SK-N-MC (cell line): ENCODE measurements around the gene SEMA6A.

Source experiments
- DNase-seq: peaks from one replicate; pipeline ENCODE4 v3.0.0-alpha.2; 2011; ENCODE audit warnings: low read depth, low spot score
- H3K27ac ChIP-seq: fragments of 200-600 bp; sonication (generic); 2 replicates; pipeline ENCODE4 v1.5.1; 2016; ENCODE audit warnings: mixed run types
- H3K36me3 ChIP-seq: fragments of 200-600 bp; sonication (generic); 2 replicates; pipeline ENCODE4 v1.6.1; 2017; ENCODE audit warnings: antibody characterized with exemption, low read length, mixed read lengths; ENCODE audit not compliant: insufficient read depth
- H3K4me3 ChIP-seq: fragments of 200-600 bp; sonication (generic); 2 replicates; pipeline ENCODE4 v1.5.1; 2016
- H3K9ac ChIP-seq: fragments of 200-600 bp; sonication (generic); 2 replicates; pipeline ENCODE4 v1.8.0; 2017; ENCODE audit warnings: mixed run types, mixed read lengths; ENCODE audit not compliant: insufficient read length
- H3K9me3 ChIP-seq: fragments of 200-600 bp; sonication (generic); 2 replicates; pipeline ENCODE4 v1.6.1; 2017; ENCODE audit warnings: low read depth, mild to moderate bottlenecking, antibody characterized with exemption, low read length, moderate library complexity, mixed read lengths
- EZH2 ChIP-seq: fragments of 200-600 bp; sonication (generic); IDR thresholded peaks from one replicate; pipeline ENCODE4 v1.6.1; 2017; ENCODE audit warnings: antibody characterized with exemption
- FOXP2 ChIP-seq: optimal IDR thresholded peaks from 2 replicates; pipeline ENCODE3; 2011; ENCODE audit warnings: mild to moderate bottlenecking, moderate library complexity; ENCODE audit not compliant: insufficient read depth; ENCODE audit errors: extremely low read length, control extremely low read depth
- POLR2AphosphoS5 ChIP-seq: IDR thresholded peaks from 2 replicates; pipeline ENCODE4 v1.6.1; 2012; ENCODE audit warnings: mild to moderate bottlenecking, low read depth, low read length, borderline replicate concordance

The SEMA6A gene

DNA sequence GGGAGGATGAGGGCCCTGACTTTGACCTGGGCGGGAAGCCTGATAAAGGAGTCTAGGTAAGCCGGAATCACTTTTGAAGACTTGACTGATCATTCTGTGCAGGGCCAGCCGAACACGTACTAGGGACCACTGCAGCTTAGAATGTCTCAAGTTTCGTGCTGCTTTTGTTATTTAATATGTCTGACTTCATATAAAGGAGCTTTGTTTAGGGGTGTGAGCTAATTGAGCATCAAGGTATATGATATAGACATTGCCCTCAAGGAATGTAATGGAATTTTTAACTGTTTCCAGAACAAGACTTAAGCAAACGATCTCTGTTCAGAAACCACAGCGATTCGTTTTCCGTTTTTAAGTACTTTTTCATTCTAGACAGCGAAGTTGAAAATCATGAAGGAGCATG, 173.0 kb downstream of the SEMA6A start:
- H3K36me3 ChIP-seq = no peaks in the 10 kb centered on the region
- TF ChIP-seq FOXP2 = no peak
- TF ChIP-seq POLR2AphosphoS5 = no peak
- TF ChIP-seq EZH2 = no peak
- H3K27ac ChIP-seq = no peak overlapping the region
- no peak for DNase-seq
- H3K9me3 ChIP-seq = no peaks in the 10 kb centered on the region
- no peak overlapping the region for H3K4me3 ChIP-seq
- H3K9ac ChIP-seq = no peak overlapping the region

DNA sequence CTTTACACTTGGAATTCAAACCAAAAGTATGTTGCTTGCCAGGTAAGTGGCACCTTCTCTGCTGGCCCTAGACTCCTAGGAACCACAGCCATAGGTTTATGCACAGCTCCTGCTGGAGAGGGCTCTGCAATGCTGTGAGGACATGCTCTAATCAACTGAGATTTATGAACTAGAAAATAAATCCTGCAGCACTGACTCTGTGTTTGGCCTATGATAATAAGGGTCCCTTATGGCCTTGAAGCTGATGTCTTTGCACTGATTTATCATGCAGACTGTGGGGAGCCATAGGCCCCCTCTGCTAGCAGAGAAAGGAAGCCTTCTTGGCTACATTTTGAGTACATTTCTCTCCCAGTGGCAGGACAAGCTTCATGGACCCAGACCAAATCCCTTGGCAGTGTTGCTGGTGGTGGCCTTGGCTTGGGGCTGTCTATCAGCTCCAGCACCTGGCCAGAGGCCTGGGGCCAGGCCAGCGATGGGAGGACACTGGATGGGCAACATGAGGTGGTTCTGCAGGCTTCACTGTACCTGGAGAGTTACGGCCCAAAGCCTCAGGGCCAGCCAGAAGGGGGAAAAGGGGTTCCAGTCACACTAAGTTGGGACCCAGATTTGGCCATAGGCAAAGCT, 178.0 kb downstream of the SEMA6A start:
- no peak overlapping the region for H3K9ac ChIP-seq
- H3K4me3 ChIP-seq = no peak overlapping the region
- TF ChIP-seq POLR2AphosphoS5 (no peak), EZH2 (no peak)
- no peak overlapping the region for H3K27ac ChIP-seq
- no peaks in the 10 kb centered on the region for H3K9me3 ChIP-seq
- DNase-seq = no peak
- no peaks in the 10 kb centered on the region for H3K36me3 ChIP-seq

- Histone ChIP-seq H3K27ac (no peak overlapping the region), H3K9ac (peak overlapping the region; percentile 29), H3K36me3 (no peaks in the 10 kb centered on the region), H3K4me3 (no peak overlapping the region), H3K9me3 (no peaks in the 10 kb centered on the region)
- TF ChIP-seq FOXP2 (no peak), POLR2AphosphoS5 (no peak), EZH2 (no peak)
- no peak for DNase-seq
Observed at GRCh38 chr5:116395631-116396203, 178.9 kb downstream of the SEMA6A start.

DNA sequence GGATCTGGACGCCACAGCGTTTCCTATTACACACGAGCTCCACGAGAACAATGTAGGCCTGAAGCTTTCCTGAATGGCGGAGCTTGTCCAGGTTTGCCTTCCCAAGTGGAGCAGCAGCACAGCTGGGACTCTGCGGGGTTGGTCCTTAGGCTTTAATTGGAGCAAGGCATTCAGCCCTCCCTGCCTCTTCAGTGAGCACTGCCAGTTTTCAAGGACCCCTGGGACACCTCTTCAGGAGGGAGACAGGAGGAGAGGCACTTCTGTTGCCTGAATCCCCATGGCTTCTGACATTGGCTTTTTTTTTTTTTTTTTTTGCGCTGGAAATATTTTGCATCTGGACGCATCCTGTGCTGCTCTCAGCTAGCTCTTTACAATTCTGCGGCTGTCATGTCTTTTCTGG, 179.4 kb downstream of the SEMA6A start:
- Histone ChIP-seq H3K9me3 (no peaks in the 10 kb centered on the region), H3K9ac (peak overlapping the region; percentile 29), H3K27ac (no peak overlapping the region), H3K4me3 (no peak overlapping the region), H3K36me3 (no peaks in the 10 kb centered on the region)
- no peak for DNase-seq
- no peak for TF ChIP-seq POLR2AphosphoS5
- TF ChIP-seq FOXP2 = no peak
- TF ChIP-seq EZH2 = no peak

- Histone ChIP-seq H3K36me3 (no peaks in the 10 kb centered on the region), H3K27ac (no peak overlapping the region), H3K9me3 (no peaks in the 10 kb centered on the region), H3K9ac (no peak overlapping the region), H3K4me3 (no peak overlapping the region)
- TF ChIP-seq EZH2 (no peak), POLR2AphosphoS5 (no peak)
- no peak for DNase-seq
Observed at GRCh38 chr5:116394186-116394867, 180.3 kb downstream of the SEMA6A start.
